ENCODE results near the gene VAV1. TPM values are rescaled to one million over a fixed set of nuclear protein-coding genes. Genes with fewer than 3 reads are reported as not detected.
A peak's percentile ranks its signal among the peaks of the same experiment; 100 is the strongest.

The VAV1 gene
- total RNA-seq, 4 donors from 2014 or later = 1.0 to 2.0 (median 1.4) TPM

- no peak for TF ChIP-seq CTCF (IDR thresholded peaks at IDR 0.05)
- no peak for TF ChIP-seq POLR2A (IDR thresholded peaks at IDR 0.05)
- DNase-seq (ENCODE audit: low spot score in 2 of 2) = peak in 1 of 2 donors; percentile 31
- H3K4me3 ChIP-seq (ENCODE audit: low read depth, poor library complexity, severe bottlenecking) = no peak overlapping the region
- whole genome bisulfite sequencing, 2 donors = 64 to 70% methylated on average over 8 of the region's 8 CpGs
- intact Hi-C loops (cut with DNase I; ENCODE audit: low total_unique reads) = no loop called here
Observed at GRCh38 chr19:6890938-6891337, 118.4 kb downstream of the VAV1 start.

- intact Hi-C loops (cut with DNase I; ENCODE audit: low total_unique reads) = no loop called here
- 73% methylated on average over 8 of the region's 8 CpGs for WGBS, 2 donors
- no peak for TF ChIP-seq POLR2A (IDR thresholded peaks at IDR 0.05)
- DNase-seq (ENCODE audit: low spot score in 2 of 2) = no peak
- H3K4me3 ChIP-seq (ENCODE audit: low read depth, poor library complexity, severe bottlenecking) = no peak overlapping the region
Observed at GRCh38 chr19:6891761-6892385, 119.4 kb downstream of the VAV1 start.

- WGBS, 2 donors = 75 to 80% methylated on average over 1 of the region's 1 CpG
- no peak overlapping the region for H3K4me3 ChIP-seq (ENCODE audit: low read depth, poor library complexity, severe bottlenecking)
- TF ChIP-seq POLR2A (IDR thresholded peaks at IDR 0.05) (no peak), CTCF (IDR thresholded peaks at IDR 0.05) (no peak)
- DNase-seq (ENCODE audit: low spot score in 2 of 2) = no peak
- intact Hi-C loops (cut with DNase I; ENCODE audit: low total_unique reads) = no loop called here
Observed at GRCh38 chr19:6894313-6894712, 121.8 kb downstream of the VAV1 start.

- H3K4me3 ChIP-seq (ENCODE audit: low read depth, poor library complexity, severe bottlenecking) = no peak overlapping the region
- intact Hi-C loops (cut with DNase I; ENCODE audit: low total_unique reads) = no loop called here
- DNase-seq (ENCODE audit: low spot score in 2 of 2) = peak in 1 of 2 donors; percentile 6
- TF ChIP-seq CTCF (IDR thresholded peaks at IDR 0.05) (no peak), POLR2A (IDR thresholded peaks at IDR 0.05) (no peak)
Observed at GRCh38 chr19:6903446-6903845, 130.9 kb downstream of the VAV1 start.

GRCh38 chr19:6906559-6907060 lies 134.1 kb downstream of the VAV1 start:
- TF ChIP-seq POLR2A (IDR thresholded peaks at IDR 0.05) (no peak), CTCF (IDR thresholded peaks at IDR 0.05) (no peak)
- H3K4me3 ChIP-seq (ENCODE audit: low read depth, poor library complexity, severe bottlenecking) = no peak overlapping the region
- 11 to 73% methylated on average over 3 of the region's 3 CpGs for WGBS, 2 donors
- peak in 1 of 2 donors; percentile 7 for DNase-seq (ENCODE audit: low spot score in 2 of 2)
- intact Hi-C loops (cut with DNase I; ENCODE audit: low total_unique reads) = no loop called here

Small RNA genes lying within 50 kb of the gene (microRNA-seq; reads per million reads assigned to microRNA genes)
- gene MIR6791 (ENCODE audit: borderline number of aligned reads in 1 of 2, borderline replicate concordance in 2 of 2) = 0 reads per million in 2 donors

Other genes with a start within 250 kb of the VAV1 start
- gene TNFSF9, start 241.7 kb upstream of the VAV1 start, total RNA-seq = 1 to 10 TPM; 1.2 to 1.7 (median 1.5) TPM
- not detected for gene CD70, start 181.6 kb upstream of the VAV1 start, total RNA-seq
- gene TNFSF14, start 102.5 kb upstream of the VAV1 start, total RNA-seq = under 1 TPM in 2 of 4 donors, not detected in 2; 0.03 to 0.08 TPM
- gene C3, start 52.1 kb upstream of the VAV1 start, total RNA-seq = 100 to 1,000 TPM in 1 of 4 donors, 10 to 100 TPM in 3; 28.8 to 155 (median 79.6) TPM
- 10 to 100 TPM; 57.1 to 80.0 (median 66.9) TPM for gene GPR108, start 35.1 kb upstream of the VAV1 start, total RNA-seq
- 10 to 100 TPM; 41.2 to 60.2 (median 46.5) TPM for gene TRIP10, start 33.0 kb upstream of the VAV1 start, total RNA-seq
- 100 to 1,000 TPM in 1 of 4 donors, 10 to 100 TPM in 3; 53.0 to 142 (median 62.3) TPM for gene SH2D3A, start 5.3 kb upstream of the VAV1 start, total RNA-seq
- under 1 TPM in 1 of 4 donors, not detected in 3; 0.25 TPM for gene ADGRE1, start 114.9 kb downstream of the VAV1 start, total RNA-seq
- not detected for gene MBD3L2B, start 248.7 kb downstream of the VAV1 start, total RNA-seq